ENCODE data around the gene NHERF1. TPM values are rescaled to one million over a fixed set of nuclear protein-coding genes. Genes with fewer than 3 reads are reported as not detected.

Gene NHERF1
- polyA plus RNA-seq, 4 donors, result 165 to 210 (median 175) TPM

DNA sequence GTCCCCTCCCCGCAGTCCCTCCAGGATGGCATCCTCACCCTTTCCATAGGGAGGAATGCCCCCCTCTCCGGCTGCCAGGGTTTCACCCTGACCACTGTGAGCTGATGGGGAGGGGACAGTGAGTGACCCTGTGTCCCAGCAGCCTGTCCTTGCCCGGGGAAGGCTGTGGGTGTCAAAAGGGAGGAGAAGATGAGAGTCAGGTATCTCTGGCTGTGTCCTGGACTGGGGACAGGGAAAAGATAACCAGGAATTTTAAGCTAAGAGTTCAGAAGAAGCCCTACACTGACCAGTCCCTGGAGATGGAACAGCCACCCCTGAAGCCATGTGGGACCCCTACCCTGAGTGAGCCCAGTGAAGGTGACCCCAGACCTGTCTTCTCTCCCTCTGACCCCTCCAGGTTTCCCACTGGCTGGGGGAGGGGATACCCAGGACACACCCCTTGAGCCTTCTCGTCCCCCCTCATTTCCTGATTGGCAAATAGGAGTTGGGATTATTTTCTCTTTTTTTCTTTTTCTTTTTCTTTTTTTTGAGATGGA, 16.4 kb downstream of the NHERF1 start:
- DNase-seq (ENCODE audit: low read depth in 4 of 4, low spot score in 3 of 4), result no peak

DNA sequence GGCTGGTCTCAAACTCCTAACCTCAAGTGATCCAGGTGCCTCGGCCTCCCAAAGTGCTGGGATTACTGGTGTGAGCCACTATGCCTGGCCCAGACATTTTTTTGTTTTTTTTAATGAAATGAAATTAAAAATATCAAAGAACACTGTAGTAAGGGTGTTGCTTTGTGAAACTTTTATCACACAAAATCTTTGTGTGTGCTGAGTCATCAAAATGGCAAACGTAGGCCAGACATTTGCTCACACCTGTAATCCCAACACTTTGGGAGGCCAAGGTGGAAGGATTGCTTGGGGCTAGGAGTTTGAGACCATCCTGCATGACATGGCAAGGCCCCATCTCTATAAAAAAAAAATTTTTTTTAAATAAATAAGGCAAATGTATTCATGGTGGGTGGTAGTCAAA, 18.0 kb downstream of the NHERF1 start:
- no peak for DNase-seq (ENCODE audit: low read depth in 4 of 4, low spot score in 3 of 4)

DNA sequence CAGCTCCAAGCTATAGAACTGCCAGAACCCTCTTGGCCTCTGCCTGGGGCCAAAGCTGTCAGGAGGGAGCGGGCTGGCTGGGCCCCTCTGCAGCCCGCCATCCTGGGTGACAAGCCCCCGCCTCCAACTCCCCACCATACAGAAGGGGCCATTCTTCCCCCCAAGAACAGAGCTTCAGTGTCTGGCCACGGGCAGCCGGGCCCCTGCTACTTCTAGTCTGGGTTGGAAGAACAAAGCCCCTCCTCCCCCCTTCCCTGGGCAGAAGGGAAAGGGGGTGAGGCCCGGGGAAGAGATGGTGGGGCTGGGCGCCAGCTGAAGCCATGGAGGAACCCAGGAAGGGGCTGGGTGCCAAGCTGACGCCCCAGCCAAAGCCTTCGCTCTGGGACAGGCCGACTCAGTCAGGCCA, 18.7 kb downstream of the NHERF1 start:
- no peak for DNase-seq (ENCODE audit: low read depth in 4 of 4, low spot score in 3 of 4)

DNA sequence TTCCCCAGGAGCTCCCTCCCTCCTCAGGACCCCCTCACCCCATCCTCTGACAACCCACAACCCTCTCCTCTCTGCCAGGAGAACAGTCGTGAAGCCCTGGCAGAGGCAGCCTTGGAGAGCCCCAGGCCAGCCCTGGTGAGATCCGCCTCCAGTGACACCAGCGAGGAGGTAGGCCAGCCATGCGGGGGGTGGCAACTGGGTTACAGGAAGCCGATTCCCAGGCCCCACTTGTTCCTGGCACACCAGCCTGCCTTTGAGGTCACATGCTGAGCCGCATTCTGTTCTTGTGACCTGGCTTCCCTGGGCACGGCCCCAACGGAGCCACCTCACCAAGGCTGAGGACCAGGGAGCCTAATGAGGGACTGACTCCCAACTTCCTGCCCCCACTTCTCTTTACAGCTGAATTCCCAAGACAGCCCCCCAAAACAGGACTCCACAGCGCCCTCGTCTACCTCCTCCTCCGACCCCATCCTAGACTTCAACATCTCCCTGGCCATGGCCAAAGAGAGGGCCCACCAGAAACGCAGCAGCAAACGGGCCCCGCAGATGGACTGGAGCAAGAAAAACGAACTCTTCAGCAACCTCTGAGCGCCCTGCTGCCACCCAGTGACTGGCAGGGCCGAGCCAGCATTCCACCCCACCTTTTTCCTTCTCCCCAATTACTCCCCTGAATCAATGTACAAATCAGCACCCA, 19.8 kb downstream of the NHERF1 start:
- no peak for DNase-seq (ENCODE audit: low read depth in 4 of 4, low spot score in 3 of 4)

DNA sequence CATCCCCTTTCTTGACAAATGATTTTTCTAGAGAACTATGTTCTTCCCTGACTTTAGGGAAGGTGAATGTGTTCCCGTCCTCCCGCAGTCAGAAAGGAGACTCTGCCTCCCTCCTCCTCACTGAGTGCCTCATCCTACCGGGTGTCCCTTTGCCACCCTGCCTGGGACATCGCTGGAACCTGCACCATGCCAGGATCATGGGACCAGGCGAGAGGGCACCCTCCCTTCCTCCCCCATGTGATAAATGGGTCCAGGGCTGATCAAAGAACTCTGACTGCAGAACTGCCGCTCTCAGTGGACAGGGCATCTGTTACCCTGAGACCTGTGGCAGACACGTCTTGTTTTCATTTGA, 20.3 kb downstream of the NHERF1 start:
- DNase-seq (ENCODE audit: low read depth in 4 of 4, low spot score in 3 of 4), result no peak

DNA sequence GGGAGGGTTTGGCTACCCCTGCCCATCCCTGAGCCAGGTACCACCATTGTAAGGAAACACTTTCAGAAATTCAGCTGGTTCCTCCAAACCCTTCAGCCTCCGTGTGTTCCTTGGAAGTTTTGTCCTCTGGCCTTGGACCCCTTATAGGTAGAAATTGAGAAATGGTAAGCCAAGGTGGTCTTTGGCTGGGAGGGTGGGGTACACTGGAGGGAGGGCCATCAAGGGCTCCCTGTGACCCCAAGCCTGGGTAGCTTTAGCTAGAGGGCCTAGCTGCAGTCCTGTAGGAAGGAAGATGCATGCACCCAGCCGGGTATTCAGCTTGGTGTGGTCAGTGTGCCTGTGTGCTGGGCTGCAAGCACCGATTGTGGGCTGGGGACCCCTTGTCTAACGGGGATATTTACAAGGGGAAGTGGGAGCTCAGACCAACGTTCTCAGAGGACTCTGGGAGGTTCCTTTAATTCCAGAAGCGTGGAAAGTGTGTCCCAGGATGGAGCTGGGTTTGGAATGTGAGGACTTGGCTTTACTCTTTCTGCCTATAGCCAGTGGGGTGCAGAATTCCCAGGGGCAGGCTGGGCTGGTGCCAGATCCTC, 20.9 kb downstream of the NHERF1 start:
- no peak for DNase-seq (ENCODE audit: low read depth in 4 of 4, low spot score in 3 of 4)

DNA sequence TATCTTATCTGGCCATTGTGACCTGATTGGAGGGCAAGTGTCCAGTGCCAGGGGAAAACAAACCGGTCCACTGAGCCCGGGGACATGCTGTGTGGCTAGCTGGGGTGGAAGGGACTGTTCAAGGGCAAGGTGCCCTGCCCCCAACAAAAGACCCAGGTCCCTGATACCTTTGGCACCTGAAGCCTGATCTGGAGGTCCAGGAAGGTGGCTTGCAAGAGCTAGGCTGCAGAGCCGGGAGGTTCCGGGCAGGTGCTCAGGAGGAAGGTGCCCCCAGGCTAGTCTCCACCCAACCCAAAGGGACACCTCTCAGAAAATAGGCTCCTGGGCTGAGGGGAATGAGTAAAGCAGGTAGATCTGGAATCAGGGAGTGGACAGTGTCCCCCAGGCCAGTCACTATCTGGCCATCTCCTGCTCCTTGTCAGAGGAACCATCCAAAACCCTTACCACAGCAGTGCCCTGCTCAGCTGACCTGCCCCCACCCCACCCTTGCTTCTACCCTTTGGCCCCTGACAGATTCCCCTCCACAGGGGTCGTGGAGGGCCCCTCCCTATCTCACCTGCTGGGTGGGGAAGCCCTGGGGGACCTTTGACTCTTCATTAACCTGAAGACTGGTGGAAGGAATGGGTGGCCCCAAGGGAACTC, 21.5 kb downstream of the NHERF1 start:
- no peak for DNase-seq (ENCODE audit: low read depth in 4 of 4, low spot score in 3 of 4)

DNA sequence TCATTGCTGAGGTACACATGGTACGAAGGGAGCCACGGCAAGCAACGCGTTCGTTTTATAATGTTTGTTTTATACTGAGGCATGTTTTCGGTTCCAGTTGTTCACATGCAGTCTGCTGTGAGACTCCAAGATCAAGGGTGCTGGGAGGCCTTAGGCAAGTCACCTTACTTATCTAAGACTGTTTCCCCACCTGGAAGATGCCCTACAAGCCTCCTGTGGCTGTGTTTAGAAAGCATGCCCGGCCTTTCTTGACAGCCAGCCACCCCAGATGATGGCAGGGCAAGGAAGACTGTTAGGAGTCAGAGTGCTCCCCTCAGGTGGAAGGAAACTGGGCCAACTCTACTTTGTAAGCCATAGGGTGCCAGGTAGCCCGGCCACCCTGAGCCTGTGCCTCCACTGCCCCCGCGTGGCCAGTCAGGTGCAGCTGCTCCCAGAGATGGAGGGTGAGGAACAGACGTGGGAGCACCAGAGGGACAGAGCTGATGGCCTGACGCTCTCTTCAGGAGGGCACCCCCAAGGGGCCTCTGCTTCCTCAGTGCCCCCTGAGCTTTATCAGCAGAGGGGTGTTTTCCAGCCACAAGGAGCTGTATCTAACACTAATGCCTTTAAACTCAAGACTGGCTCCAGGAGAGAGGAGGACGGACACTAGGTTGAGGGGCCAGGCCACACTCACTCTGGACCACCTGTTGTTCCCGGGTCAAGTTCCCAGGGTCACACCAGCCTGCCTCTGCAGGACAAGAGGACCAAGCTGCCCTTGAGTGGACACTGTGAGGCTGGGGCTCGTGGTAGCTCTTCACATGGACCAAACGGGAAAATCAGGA, 22.3 kb downstream of the NHERF1 start:
- DNase-seq (ENCODE audit: low read depth in 4 of 4, low spot score in 3 of 4), result no peak

DNA sequence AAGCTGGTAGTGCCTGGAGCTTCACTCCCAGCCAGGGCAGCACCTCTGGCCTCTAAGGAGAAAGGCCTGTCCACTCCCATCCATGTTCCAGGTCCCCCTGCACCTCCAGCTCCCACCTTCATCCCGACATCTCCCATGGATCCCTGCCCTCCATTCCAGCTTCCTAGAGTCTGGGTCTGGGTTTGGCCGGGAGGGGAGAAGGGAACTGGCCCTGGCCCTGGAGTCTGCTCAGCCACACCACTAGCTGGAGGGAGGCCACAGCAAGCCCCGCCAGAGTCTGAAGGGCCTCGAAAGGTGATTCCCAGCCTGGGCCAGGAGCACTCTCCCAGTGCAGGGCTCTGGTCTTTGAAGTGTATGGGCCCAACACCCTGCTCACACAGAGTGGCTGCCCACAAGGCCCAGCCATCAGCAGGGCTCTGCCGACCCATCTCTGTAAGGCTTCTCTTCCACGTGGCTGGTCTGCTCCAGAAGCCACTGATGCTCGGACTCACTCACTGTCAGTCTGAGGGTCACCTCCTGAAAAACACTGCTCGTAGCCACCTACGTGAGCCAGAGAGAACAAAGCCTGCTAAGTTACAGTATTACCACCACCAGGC, 23.0 kb downstream of the NHERF1 start:
- no peak for DNase-seq (ENCODE audit: low read depth in 4 of 4, low spot score in 3 of 4)

DNA sequence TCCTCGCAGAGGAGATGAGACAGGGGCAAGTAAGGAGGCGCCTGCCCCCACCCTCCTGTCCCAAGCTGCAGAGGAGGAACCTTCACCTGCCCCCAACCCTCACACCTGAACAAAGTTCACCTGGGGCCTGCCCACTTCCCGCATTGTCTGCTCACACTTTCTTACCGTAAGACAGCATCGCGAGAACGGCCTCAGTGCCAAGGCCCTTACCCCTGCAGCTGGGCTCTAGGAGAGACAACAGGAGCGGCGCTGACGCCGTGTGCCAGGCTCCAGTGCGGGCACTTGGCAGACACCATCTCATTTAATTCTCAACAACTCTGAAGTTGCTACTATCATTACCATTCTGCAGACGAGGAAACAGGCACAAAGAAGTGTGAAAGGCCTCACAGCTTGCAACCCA, 23.6 kb downstream of the NHERF1 start:
- DNase-seq (ENCODE audit: low read depth in 4 of 4, low spot score in 3 of 4), result no peak

DNA sequence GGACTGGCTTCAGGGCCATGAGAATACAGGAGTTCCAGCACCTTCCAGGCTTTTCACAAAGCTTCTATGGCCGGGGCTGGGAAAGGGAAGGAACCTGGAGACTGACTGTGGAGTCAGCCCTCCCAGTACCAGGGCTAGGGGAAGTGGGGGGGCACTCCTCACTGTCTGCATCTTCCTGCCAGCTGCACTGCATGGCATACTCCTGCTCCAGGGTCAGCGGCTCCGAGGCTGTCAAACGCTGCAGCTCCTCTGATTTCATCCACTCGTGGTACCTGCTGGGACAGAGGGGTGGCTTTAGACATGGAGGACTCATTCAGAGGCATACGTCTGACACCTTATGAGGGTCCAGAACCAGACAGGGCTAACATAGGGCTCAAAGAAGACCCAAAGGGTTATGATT, 25.0 kb downstream of the NHERF1 start:
- DNase-seq (ENCODE audit: low read depth in 4 of 4, low spot score in 3 of 4), result no peak

DNA sequence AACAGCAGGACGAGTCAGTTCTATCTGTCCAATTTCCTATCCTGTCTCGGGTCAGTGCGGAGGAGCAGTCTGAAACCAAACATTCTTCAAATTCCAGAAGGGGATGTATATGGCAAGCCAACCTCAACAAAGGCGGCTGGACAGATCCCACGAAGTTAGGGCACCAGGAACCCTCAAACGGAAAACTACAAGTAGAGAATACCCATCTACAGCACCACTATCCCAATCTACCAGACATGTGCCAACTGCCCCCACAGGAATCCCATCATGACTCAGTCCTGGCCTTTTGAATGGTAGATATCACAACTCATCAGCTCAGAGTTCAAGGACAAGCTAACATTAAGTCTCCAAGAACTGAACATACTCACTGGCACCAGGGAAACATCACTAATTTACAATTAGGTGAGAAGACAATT, 25.5 kb downstream of the NHERF1 start:
- DNase-seq (ENCODE audit: low read depth in 4 of 4, low spot score in 3 of 4), result no peak

DNA sequence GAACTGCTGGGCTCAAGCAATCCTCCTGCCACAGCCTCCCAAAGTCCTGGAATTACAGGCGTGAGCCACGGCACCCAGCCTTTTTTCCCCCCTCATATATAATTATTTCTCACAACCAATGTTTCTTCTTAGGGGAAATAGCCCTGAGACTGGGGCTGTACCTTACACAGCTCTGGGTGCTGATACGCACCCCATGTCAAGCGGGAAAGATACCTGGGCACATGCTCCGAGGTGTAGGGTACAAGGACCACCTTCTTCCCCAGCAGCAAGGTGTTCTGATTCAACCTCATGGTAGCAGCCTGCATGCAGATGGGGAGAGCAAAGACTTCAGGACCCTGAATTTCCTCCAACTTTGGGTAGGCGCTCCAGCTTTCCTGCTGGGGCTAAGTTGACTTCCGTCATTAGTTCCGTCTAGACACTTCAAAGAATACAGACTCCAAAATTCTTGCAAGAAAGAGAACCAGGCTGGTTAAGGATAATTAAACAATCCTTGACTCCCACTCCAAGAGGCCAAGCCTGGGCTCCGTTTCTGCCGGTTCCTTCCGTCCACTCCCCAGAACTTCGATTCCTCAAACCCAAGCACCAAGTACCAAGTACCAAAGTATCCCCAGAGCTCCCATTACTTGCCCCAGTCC, 27.1 kb downstream of the NHERF1 start:
- DNase-seq (ENCODE audit: low read depth in 4 of 4, low spot score in 3 of 4), result no peak

DNA sequence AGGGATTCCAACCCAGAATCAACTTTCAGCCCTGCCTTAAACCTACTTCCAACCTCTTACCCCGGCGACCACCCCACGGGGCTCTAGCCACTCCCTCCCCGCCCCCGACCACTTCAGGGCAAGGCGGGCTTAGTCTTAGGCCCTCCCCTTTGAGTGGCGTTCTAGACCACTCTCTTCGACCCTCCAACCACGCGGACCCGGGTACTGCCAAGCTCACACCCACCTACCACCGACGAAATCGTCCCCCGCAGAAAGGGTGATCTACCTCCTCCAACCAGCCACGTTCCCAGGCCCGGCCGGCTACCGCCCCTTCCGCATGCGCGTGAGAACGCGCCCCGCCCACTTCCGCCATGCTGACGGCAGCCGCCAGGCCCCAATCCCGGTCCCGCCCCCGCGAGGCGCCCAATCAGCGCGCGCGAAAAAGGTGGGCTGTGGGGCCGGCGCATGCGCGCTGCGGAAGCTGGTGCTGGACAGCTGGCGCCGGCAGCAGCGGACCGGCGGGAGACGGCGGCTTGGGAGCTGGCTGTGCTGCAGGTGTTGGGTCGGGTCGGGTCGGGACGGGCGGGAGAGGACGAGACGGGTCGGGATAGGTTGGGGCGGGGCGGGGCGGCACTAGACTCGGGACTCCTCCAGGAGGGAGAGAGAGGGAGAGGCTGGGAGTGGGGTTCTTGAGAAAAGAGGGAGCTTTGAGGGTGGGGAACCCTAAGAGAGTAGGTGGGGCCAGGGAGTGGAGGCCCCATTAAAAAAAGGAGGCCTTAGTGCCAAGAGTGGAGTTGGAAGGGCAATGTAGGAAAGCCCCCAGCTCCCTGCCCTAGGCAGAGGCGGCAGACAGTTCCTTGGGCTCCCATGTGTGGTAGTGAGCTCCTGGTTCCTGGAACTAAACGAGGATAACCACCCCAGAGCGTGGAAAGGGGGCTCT, 27.9 kb downstream of the NHERF1 start, which contains the start of gene NAT9:
Gene NAT9, minus strand, starts transcription at position 302 of the 919 bp plus-strand sequence. CDS start 647 bp downstream, outside the sequence.
- peak; percentile 88 to 98 (median 90) for DNase-seq (ENCODE audit: low read depth in 4 of 4, low spot score in 3 of 4)

DNA sequence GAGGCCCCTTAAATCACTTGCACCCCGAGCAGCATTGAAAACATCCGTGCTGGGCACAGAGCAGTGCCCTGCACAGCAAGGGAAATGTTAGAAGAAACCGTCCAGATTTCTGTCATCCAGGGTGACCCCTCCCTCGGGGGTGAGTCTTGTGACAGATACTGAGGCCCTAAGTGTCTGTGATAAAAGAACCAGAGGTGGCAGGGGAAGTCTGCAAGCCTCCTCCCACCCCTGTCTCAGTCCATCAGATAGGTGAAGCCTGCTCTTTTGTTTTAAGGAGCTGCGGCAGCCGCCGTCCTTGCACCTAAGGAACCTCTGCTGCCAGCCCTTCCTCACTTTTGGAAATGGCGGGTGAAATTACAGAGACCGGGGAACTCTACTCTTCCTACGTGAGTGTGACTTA, 28.6 kb downstream of the NHERF1 start:
- DNase-seq (ENCODE audit: low read depth in 4 of 4, low spot score in 3 of 4), result no peak

DNA sequence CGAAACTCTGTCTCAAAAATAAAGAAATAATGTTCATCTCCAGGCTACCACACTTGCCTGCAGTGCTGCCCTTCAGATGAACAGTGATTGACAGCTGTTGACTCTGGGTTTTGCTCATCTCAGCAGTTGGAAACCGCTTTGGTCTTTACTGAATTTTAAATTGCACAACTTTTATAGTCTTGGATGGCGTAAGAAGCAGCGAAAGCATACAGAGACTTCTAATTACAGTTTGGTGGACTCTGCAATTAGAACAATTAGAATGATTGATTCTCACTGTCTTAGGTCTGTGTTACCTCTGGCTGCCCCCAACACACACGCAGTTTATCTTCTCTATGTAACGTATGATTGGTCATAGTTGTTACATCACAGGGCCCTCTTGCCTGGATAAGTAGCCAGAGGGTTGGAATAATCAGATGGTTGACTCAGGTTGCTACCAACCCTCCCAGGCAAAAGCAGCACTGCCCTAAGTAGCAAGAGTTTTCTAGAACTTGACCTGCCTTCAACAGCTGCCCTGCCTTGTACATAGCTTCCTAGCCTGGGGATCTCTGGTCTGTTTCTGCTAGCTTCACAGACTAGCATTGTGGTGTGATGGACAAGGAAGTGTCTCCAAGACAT, 29.6 kb downstream of the NHERF1 start:
- DNase-seq (ENCODE audit: low read depth in 4 of 4, low spot score in 3 of 4), result no peak

DNA sequence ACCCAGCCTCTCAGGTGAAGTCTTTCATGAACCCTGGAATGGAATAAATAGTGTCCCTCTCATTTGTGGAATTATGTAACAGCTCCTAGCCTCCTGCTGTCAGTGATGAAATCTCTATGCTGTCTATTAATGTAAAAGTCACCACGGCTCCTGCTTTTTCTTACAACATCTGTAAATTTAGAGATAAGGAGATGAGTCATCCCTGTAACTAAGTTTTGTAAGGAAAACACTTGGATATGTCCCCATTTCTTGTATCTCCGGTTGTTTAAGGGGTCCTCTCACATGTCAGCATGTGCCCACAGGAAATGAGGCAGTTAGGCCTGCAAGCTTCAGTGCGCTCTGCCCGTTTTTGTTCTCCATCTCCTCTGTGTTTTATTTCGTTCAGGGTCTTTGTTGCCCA, 30.5 kb downstream of the NHERF1 start:
- DNase-seq (ENCODE audit: low read depth in 4 of 4, low spot score in 3 of 4), result no peak

DNA sequence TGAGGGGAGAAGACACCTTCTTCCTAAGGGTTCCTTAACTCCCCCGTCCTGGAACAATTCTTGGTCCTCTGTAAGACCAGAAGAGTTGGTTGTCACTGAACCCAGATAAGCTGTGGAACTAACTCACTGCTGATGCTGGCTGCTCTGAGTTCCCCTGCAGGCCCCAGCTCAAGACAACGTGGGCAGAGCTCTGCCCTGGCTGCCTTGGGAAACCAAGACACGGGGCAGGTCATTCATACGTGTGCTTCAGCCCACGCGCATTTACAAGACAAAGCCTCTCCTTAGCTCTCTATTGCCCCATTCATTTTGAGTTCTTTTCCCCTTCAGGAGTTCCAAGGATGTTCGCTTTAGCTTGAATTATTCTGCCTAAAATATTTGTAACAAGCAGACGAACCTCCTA, 31.1 kb downstream of the NHERF1 start:
- no peak for DNase-seq (ENCODE audit: low read depth in 4 of 4, low spot score in 3 of 4)

DNA sequence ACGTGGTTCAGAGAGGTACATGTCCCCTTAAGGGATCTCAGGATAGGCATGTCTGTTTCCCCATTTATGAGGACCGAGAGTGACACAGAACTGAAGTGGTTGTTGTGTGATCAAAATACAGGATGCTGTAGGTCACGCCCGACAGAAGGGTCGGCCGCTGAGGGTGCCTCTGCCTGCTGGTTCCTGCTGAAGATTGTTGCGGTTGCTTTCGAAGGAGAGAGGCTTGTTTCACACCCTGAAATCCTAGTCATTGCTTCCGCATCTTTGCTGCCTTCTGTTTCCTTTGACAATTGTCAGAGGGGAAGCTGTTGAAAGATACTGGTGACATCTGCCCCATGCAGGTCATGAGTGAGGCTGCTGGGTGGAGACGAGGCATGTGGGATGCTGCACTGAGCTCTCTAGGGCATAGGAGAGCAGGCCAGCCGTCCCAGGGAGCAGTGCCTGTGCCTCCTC, 31.5 kb downstream of the NHERF1 start:
- DNase-seq (ENCODE audit: low read depth in 4 of 4, low spot score in 3 of 4), result no peak

Data from right renal pelvis (tissue), 4 donors.